SK-N-SH (cell line): Measurements from ENCODE around the gene NUAK1. TPM values are rescaled to one million over a fixed set of nuclear protein-coding genes. Genes with fewer than 3 reads are reported as not detected.

Experiments
- CTCF ChIA-PET: fragments of 300-600, 350-600 bp; formaldehyde crosslinking; extraction: SDS; loops from one replicate; lab custom pipeline; 2021; lab: Yijun Ruan, JAX
- POLR2A ChIA-PET: fragments of 350-600 bp; sonication (Branson Sonifier 250); formaldehyde crosslinking; extraction: SDS; loops from one replicate; lab custom pipeline; 2020; ENCODE audit warnings: antibody characterized with exemption, inconsistent platforms; lab: Yijun Ruan, JAX
- DNase-seq: peaks from one replicate; pipeline ENCODE4 v3.0.0; 2012
- H2AFZ ChIP-seq: fragments of 200-600 bp; sonication (generic); 2 replicates; pipeline ENCODE4 v1.8.1; 2016; ENCODE audit warnings: antibody characterized with exemption, mild to moderate bottlenecking, low read depth
- H3F3A ChIP-seq: fragments of 200-600 bp; sonication (generic); replicated peaks from 2 replicates; pipeline ENCODE3; 2016; ENCODE audit warnings: antibody characterized with exemption, mild to moderate bottlenecking; ENCODE audit not compliant: insufficient read depth
- H3K27ac ChIP-seq, 2 experiments: fragments of 200-500 bp in 1 of 2; fragments of 200-600 bp in 1 of 2; sonication (Bioruptor generic) in 1 of 2; sonication (generic), shearing (Covaris generic) in 1 of 2; 2 replicates each; pipeline versions ENCODE4 v1.5.1 to v1.6.1; 2014 to 2016; ENCODE audit warnings: low read depth in 2 of 2, inconsistent platforms in 1 of 2, low read length in 1 of 2, mild to moderate bottlenecking in 1 of 2, mixed read lengths in 1 of 2
- H3K27me3 ChIP-seq: fragments of 200-600 bp; sonication (generic), shearing (Covaris generic); 2 replicates; pipeline ENCODE4 v1.6.1; 2016; ENCODE audit warnings: mixed run types; ENCODE audit not compliant: insufficient read depth
- H3K36me3 ChIP-seq, 2 experiments: fragments of 200-500 bp in 1 of 2; fragments of 200-600 bp in 1 of 2; sonication (Bioruptor generic) in 1 of 2; sonication (generic) in 1 of 2; replicated peaks in 1 of 2; 2 replicates each; pipeline versions ENCODE3 to v1.5.1; 2014 to 2016; ENCODE audit warnings: low read length in 1 of 2, mild to moderate bottlenecking in 1 of 2; ENCODE audit not compliant: insufficient read depth in 2 of 2, control insufficient read depth in 1 of 2
- H3K4me1 ChIP-seq, 2 experiments: fragments of 200-500 bp in 1 of 2; fragments of 200-600 bp in 1 of 2; sonication (Bioruptor generic) in 1 of 2; sonication (generic), shearing (Covaris generic) in 1 of 2; 2 replicates each; pipeline versions ENCODE4 v1.5.1 to v1.6.1; 2014 to 2016; ENCODE audit warnings: low read depth in 1 of 2, low read length in 1 of 2, mixed run types in 1 of 2; ENCODE audit not compliant: insufficient read depth in 2 of 2, control insufficient read depth in 1 of 2
- H3K4me2 ChIP-seq: fragments of 200-600 bp; sonication (generic), shearing (Covaris generic); 2 replicates; pipeline ENCODE4 v1.6.1; 2017; ENCODE audit warnings: mixed run types
- H3K4me3 ChIP-seq, 2 experiments: fragments of 200-500 bp in 1 of 2; fragments of 200-600 bp in 1 of 2; sonication (Bioruptor generic) in 1 of 2; sonication (generic), shearing (Covaris generic) in 1 of 2; 2 replicates each; pipeline versions ENCODE4 v1.5.1 to v1.8.1; 2014 to 2016; ENCODE audit warnings: low read depth in 2 of 2, inconsistent platforms in 1 of 2, low read length in 1 of 2, mild to moderate bottlenecking in 1 of 2, mixed read lengths in 1 of 2, moderate library complexity in 1 of 2
- H3K79me2 ChIP-seq: fragments of 200-600 bp; sonication (generic); 2 replicates; pipeline ENCODE4 v1.8.1; 2017; ENCODE audit warnings: mild to moderate bottlenecking; ENCODE audit not compliant: insufficient read depth
- H3K9ac ChIP-seq: fragments of 200-600 bp; sonication (generic); 2 replicates; pipeline ENCODE4 v1.6.1; 2017; ENCODE audit warnings: mixed run types
- H3K9me2 ChIP-seq: fragments of 200-600 bp; sonication (generic); 2 replicates; pipeline ENCODE4 v1.6.1; 2017; ENCODE audit warnings: mixed run types
- H3K9me3 ChIP-seq: fragments of 200-600 bp; sonication (generic); 2 replicates; pipeline ENCODE4 v1.6.1; 2017; ENCODE audit warnings: mixed run types, mild to moderate bottlenecking, moderate library complexity
- H4K20me1 ChIP-seq: fragments of 200-600 bp; sonication (generic); 2 replicates; pipeline ENCODE4 v1.6.1; 2017; ENCODE audit warnings: mild to moderate bottlenecking, mixed run types; ENCODE audit not compliant: insufficient read depth
- CTCF ChIP-seq: fragments of 200-600 bp; sonication (generic); IDR thresholded peaks from 2 replicates; pipeline ENCODE4 v1.6.1; 2017; ENCODE audit warnings: antibody characterized with exemption, mild to moderate bottlenecking, moderate library complexity
- FOSL2 ChIP-seq: IDR thresholded peaks from 2 replicates; pipeline ENCODE4 v1.4.0; 2012; ENCODE audit warnings: low read depth, mild to moderate bottlenecking, moderate library complexity, borderline replicate concordance
- FOXM1 ChIP-seq: IDR thresholded peaks from 2 replicates; pipeline ENCODE4 v1.4.0; 2012; ENCODE audit warnings: low read depth, mild to moderate bottlenecking
- GABPA ChIP-seq: IDR thresholded peaks from 2 replicates; pipeline ENCODE4 v1.4.0; 2012; ENCODE audit warnings: low read depth, mild to moderate bottlenecking
- GATA2 ChIP-seq: sonication (generic); formaldehyde crosslinking; IDR thresholded peaks from 2 replicates; pipeline ENCODE4 v1.5.0; 2020; ENCODE audit warnings: mild to moderate bottlenecking, missing genetic modification reagents
- JUND ChIP-seq: IDR thresholded peaks from 2 replicates; pipeline ENCODE4 v1.4.0; 2012
- NFIC ChIP-seq: IDR thresholded peaks from 2 replicates; pipeline ENCODE4 v1.4.0; 2012; ENCODE audit warnings: borderline replicate concordance
- REST ChIP-seq: IDR thresholded peaks from 2 replicates; pipeline ENCODE4 v1.6.1; 2012; ENCODE audit warnings: mild to moderate bottlenecking, low read depth, low read length, moderate library complexity
- SMC3 ChIP-seq: IDR thresholded peaks from 2 replicates; pipeline ENCODE4 v1.6.1; 2012; ENCODE audit warnings: low read depth, low read length, improper control_type of control experiment
- TCF12 ChIP-seq: IDR thresholded peaks from 2 replicates; pipeline ENCODE4 v1.4.0; 2012
- USF1 ChIP-seq: IDR thresholded peaks from 2 replicates; pipeline ENCODE4 v1.4.0; 2012; ENCODE audit warnings: low read depth, borderline replicate concordance
- ZBTB33 ChIP-seq: IDR thresholded peaks from 2 replicates; pipeline ENCODE4 v1.4.0; 2012; ENCODE audit warnings: low read depth, borderline replicate concordance
- WGBS: methylation state at CpG from one replicate; pipeline ENCODE4 v1.1.6; 2017; ENCODE audit warnings: low lambda C conversion rate; 5-methylcytosine and 5-hydroxymethylcytosine counted together
- polyA plus RNA-seq, 3 experiments: library from polyadenylated mRNA; depleted of rRNA; stranded (reverse); fragments of >200 nt; gene quantifications; 2 replicates each; pipeline ENCODE4 v1.2.3, GENCODE V29; 2012

Gene NUAK1
- polyA plus RNA-seq, 1 of the 3 experiments (the other 2 are of a cell fraction) = 8.1 TPM

- no peak for TF ChIP-seq REST
- no peak for TF ChIP-seq GABPA
- peak; percentile 45; the same call in 1 of the 2 replicates for TF ChIP-seq NFIC
- peak; percentile 12; the same call in 1 of the 2 replicates for TF ChIP-seq FOSL2
- no peak for TF ChIP-seq GATA2 (CRISPR knock-in tag)
- TF ChIP-seq, all 33 proteins: peak for 7
Measured at GRCh38 chr12:106051853-106052531, 86.8 kb downstream of the NUAK1 start (continued).

GRCh38 chr12:106049546-106049945 lies 89.2 kb downstream of the NUAK1 start:
- peaks cover 26% of the 10 kb centered on the region for H3F3A ChIP-seq
- 93% methylated on average over 4 of the region's 5 CpGs for WGBS
- no peak overlapping the region for H3K9ac ChIP-seq
- no peak for TF ChIP-seq JUND
- TF ChIP-seq GATA2 (CRISPR knock-in tag) = no peak
- TF ChIP-seq CTCF = no peak
- TF ChIP-seq SMC3 = no peak
- TF ChIP-seq TCF12 = no peak
- no peak for TF ChIP-seq FOXM1
- TF ChIP-seq ZBTB33 = no peak
- no peak for TF ChIP-seq USF1
- H3K4me2 ChIP-seq = no peak overlapping the region
- H3K9me2 ChIP-seq = no peaks in the 10 kb centered on the region
- H3K4me3 ChIP-seq = no peak overlapping the region
- no peaks in the 10 kb centered on the region for H3K9me3 ChIP-seq
- H3K36me3 ChIP-seq = no peaks in the 10 kb centered on the region
- POLR2A ChIA-PET = no interaction called here
- CTCF ChIA-PET = no interaction called here
- no peak overlapping the region for H2AFZ ChIP-seq
- no peak for DNase-seq
- no peaks in the 10 kb centered on the region for H3K27me3 ChIP-seq
- H3K4me1 ChIP-seq = peaks cover 3 to 16% of the 10 kb centered on the region in 2 experiments; a peak in 3 of 4 replicates
- no peak overlapping the region for H3K27ac ChIP-seq
- H4K20me1 ChIP-seq = no peaks in the 10 kb centered on the region
- no peaks in the 10 kb centered on the region for H3K79me2 ChIP-seq
